GM23338 (cell line): ENCODE measurements around the gene CRHR1. TPM values are rescaled to one million over a fixed set of nuclear protein-coding genes. Genes with fewer than 3 reads are reported as not detected.

ENCODE experiments used
- ATAC-seq: fragments of 200-7000 bp; cut with Tn5 transposase; 3 replicates; pipeline ENCODE4 v1.9.1; 2020
- DNase-seq: peaks from one replicate; pipeline ENCODE4 v3.0.0-alpha.2; 2015; ENCODE audit warnings: low spot score
- H2AFZ ChIP-seq: fragments of 200-600 bp; sonication (generic); 2 replicates; pipeline ENCODE4 v1.8.0; 2016; ENCODE audit warnings: antibody characterized with exemption, mild to moderate bottlenecking, moderate library complexity
- H3F3A ChIP-seq: fragments of 200-600 bp; sonication (generic); replicated peaks from 2 replicates; pipeline ENCODE4 v1.8.0; 2017; ENCODE audit warnings: antibody characterized with exemption, mixed run types, low read depth
- H3K27ac ChIP-seq: fragments of 200-600 bp; sonication (generic); 2 replicates; pipeline ENCODE4 v1.6.1; 2016; ENCODE audit warnings: low read depth
- H3K27me3 ChIP-seq: fragments of 200-600 bp; sonication (generic); 2 replicates; pipeline ENCODE4 v1.8.0; 2016; ENCODE audit warnings: mild to moderate bottlenecking, mixed run types, moderate library complexity; ENCODE audit not compliant: insufficient read depth
- H3K36me3 ChIP-seq: fragments of 200-600 bp; sonication (generic); 2 replicates; pipeline ENCODE4 v1.8.0; 2016; ENCODE audit warnings: mild to moderate bottlenecking; ENCODE audit not compliant: insufficient read depth
- H3K4me1 ChIP-seq: fragments of 200-600 bp; sonication (generic); 2 replicates; pipeline ENCODE4 v1.8.0; 2016; ENCODE audit warnings: mild to moderate bottlenecking, moderate library complexity; ENCODE audit not compliant: insufficient read depth
- H3K4me2 ChIP-seq: fragments of 200-600 bp; sonication (generic); 2 replicates; pipeline ENCODE4 v1.7.1; 2017; ENCODE audit warnings: mixed run types
- H3K4me3 ChIP-seq: fragments of 200-600 bp; sonication (generic); 2 replicates; pipeline ENCODE4 v1.6.1; 2016; ENCODE audit warnings: mixed run types
- H3K79me2 ChIP-seq: fragments of 200-600 bp; sonication (generic); replicated peaks from 2 replicates; pipeline ENCODE4 v1.8.0; 2017; ENCODE audit warnings: mild to moderate bottlenecking; ENCODE audit not compliant: insufficient read depth
- H3K9me2 ChIP-seq: fragments of 200-600 bp; sonication (generic); 2 replicates; pipeline ENCODE4 v1.8.0; 2017; ENCODE audit not compliant: insufficient read depth
- H4K20me1 ChIP-seq: fragments of 200-600 bp; sonication (generic); replicated peaks from 2 replicates; pipeline ENCODE4 v1.8.0; 2017; ENCODE audit warnings: mild to moderate bottlenecking; ENCODE audit not compliant: insufficient read depth
- H3K27ac Mint-ChIP-seq: 2 replicates; pipeline ENCODE4 v1.8.0; 2020; ENCODE audit warnings: inconsistent platforms, mild to moderate bottlenecking, moderate library complexity, mixed read lengths
- H3K27me3 Mint-ChIP-seq: 3 replicates; pipeline ENCODE4 v1.8.0; 2022; ENCODE audit warnings: low read depth, mild to moderate bottlenecking, moderate library complexity, mixed read lengths, inconsistent platforms; ENCODE audit not compliant: insufficient read depth, poor library complexity
- H3K36me3 Mint-ChIP-seq: 3 replicates; pipeline ENCODE4 v1.8.0; 2021; ENCODE audit warnings: low read depth, mild to moderate bottlenecking, inconsistent platforms, moderate library complexity, mixed read lengths
- H3K4me1 Mint-ChIP-seq: 3 replicates; pipeline ENCODE4 v1.8.0; 2020; ENCODE audit warnings: mild to moderate bottlenecking, inconsistent platforms, mixed read lengths
- H3K4me3 Mint-ChIP-seq: 3 replicates; pipeline ENCODE4 v1.8.0; 2021; ENCODE audit warnings: moderate library complexity, mild to moderate bottlenecking, inconsistent platforms, mixed read lengths
- H3K9me3 Mint-ChIP-seq: 3 replicates; pipeline ENCODE4 v1.8.0; 2020; ENCODE audit warnings: moderate library complexity, mild to moderate bottlenecking, inconsistent platforms, mixed read lengths
- CREB1 ChIP-seq: fragments of 250-450 bp; sonication (Bioruptor Pico); IDR thresholded peaks from 2 replicates; pipeline ENCODE4 v1.5.0; 2020; ENCODE audit warnings: low read depth, mild to moderate bottlenecking, moderate library complexity
- ETS1 ChIP-seq: IDR thresholded peaks from 2 replicates; pipeline ENCODE4 v1.6.1; 2016; ENCODE audit warnings: antibody characterized with exemption
- EZH2 ChIP-seq: fragments of 200-600 bp; sonication (generic); IDR thresholded peaks from one replicate; pipeline ENCODE4 v1.8.0; 2017; ENCODE audit warnings: antibody characterized with exemption, mild to moderate bottlenecking, low read depth; ENCODE audit not compliant: unreplicated experiment
- JUNB ChIP-seq: IDR thresholded peaks from one replicate; pipeline ENCODE4 v1.6.1; 2016; ENCODE audit warnings: antibody characterized with exemption; ENCODE audit not compliant: unreplicated experiment
- NANOG ChIP-seq: IDR thresholded peaks from 2 replicates; pipeline ENCODE4 v1.6.1; 2016; ENCODE audit warnings: antibody characterized with exemption, borderline replicate concordance
- REST ChIP-seq: IDR thresholded peaks from one replicate; pipeline ENCODE4 v1.6.1; 2018; ENCODE audit warnings: antibody characterized with exemption; ENCODE audit not compliant: unreplicated experiment
- STAT1 ChIP-seq: IDR thresholded peaks from one replicate; pipeline ENCODE4 v1.6.1; 2016; ENCODE audit warnings: antibody characterized with exemption; ENCODE audit not compliant: unreplicated experiment
- polyA plus RNA-seq: library from polyadenylated mRNA; unstranded; fragments of >200 nt; fragmentation: Nextera tagmentation; extraction: Ambion mirVana; gene quantifications from 2 replicates; pipeline ENCODE4 v1.2.1, GENCODE V29; 2016
- total RNA-seq: library from RNA; depleted of rRNA; stranded (reverse); fragments of >200 nt; shearing (Covaris generic); gene quantifications from 2 replicates; pipeline ENCODE4 v1.2.3, GENCODE V29; 2014
- TF ChIP-seq, protein P1 (sequence below), 2 experiments: fragments of 200-600 bp in 1 of 2; sonication (generic) in 1 of 2; conservative IDR thresholded peaks; 2 replicates each; pipeline versions ENCODE4 v1.5.1 to v1.6.1; 2016 to 2017; ENCODE audit warnings: antibody characterized with exemption in 2 of 2, low read depth in 2 of 2, mild to moderate bottlenecking in 2 of 2, moderate library complexity in 1 of 2

CRHR1 gene
- total and polyA plus RNA-seq, 2 experiments from 2014 or later = 0.19 to 0.76 TPM

DNA sequence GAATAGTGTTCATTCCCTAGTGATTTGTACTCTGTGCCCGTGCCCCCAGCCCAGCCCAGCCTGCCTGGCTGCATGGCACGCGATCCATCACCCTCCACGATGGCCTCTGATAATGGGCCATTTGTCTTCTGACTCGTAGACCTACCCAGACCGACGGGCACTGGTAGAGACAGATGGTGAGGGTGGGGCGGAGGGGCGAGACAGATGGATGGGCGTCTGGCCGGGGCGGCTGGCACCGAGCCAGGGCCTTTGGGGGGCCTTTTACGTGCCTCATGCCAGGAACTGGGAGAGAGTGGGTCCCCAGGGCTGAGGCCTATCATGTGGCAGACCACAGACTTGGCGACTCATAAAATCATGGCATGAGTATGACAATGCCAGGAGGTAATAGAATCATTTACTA lies 25.4 kb downstream of the CRHR1 start:
- Mint-ChIP-seq H3K27ac (no peak overlapping the region), H3K27me3 (peaks cover 16% of the 10 kb centered on the region), H3K9me3 (no peaks in the 10 kb centered on the region), H3K4me1 (peaks cover 10% of the 10 kb centered on the region), H3K4me3 (no peak overlapping the region), H3K36me3 (no peaks in the 10 kb centered on the region)
- ATAC-seq (no peak), DNase-seq (no peak)
- H3K36me3 ChIP-seq = no peaks in the 10 kb centered on the region
- no peaks in the 10 kb centered on the region for H4K20me1 ChIP-seq
- no peaks in the 10 kb centered on the region for H3K9me2 ChIP-seq
- no peak for TF ChIP-seq STAT1
- TF ChIP-seq NANOG = no peak
- TF ChIP-seq REST = no peak
- no peaks in the 10 kb centered on the region for H3K4me1 ChIP-seq
- no peaks in the 10 kb centered on the region for H3K79me2 ChIP-seq
- no peak overlapping the region for H3K27ac ChIP-seq
- no peaks in the 10 kb centered on the region for H3K27me3 ChIP-seq
- no peak overlapping the region for H3K4me2 ChIP-seq
- H3F3A ChIP-seq = no peaks in the 10 kb centered on the region
- H2AFZ ChIP-seq = no peak overlapping the region
- H3K4me3 ChIP-seq = no peak overlapping the region

GRCh38 chr17:45812102-45812501 lies 28.0 kb downstream of the CRHR1 start:
- no peaks in the 10 kb centered on the region for H3K4me1 ChIP-seq
- H3K27me3 ChIP-seq = no peaks in the 10 kb centered on the region
- Mint-ChIP-seq H3K27me3 (peaks cover 21% of the 10 kb centered on the region), H3K4me1 (peaks cover 10% of the 10 kb centered on the region), H3K4me3 (no peak overlapping the region), H3K27ac (no peak overlapping the region), H3K9me3 (no peaks in the 10 kb centered on the region), H3K36me3 (no peaks in the 10 kb centered on the region)
- no peak overlapping the region for H3K4me3 ChIP-seq
- H2AFZ ChIP-seq = no peak overlapping the region
- peak; percentile 68 for DNase-seq
- H3K79me2 ChIP-seq = no peaks in the 10 kb centered on the region
- H3K27ac ChIP-seq = no peak overlapping the region
- peak; percentile 38 for ATAC-seq
- H3K9me2 ChIP-seq = no peaks in the 10 kb centered on the region
- no peaks in the 10 kb centered on the region for H3F3A ChIP-seq
- H3K4me2 ChIP-seq = no peak overlapping the region
- H4K20me1 ChIP-seq = no peaks in the 10 kb centered on the region
- TF ChIP-seq, protein P1, sequence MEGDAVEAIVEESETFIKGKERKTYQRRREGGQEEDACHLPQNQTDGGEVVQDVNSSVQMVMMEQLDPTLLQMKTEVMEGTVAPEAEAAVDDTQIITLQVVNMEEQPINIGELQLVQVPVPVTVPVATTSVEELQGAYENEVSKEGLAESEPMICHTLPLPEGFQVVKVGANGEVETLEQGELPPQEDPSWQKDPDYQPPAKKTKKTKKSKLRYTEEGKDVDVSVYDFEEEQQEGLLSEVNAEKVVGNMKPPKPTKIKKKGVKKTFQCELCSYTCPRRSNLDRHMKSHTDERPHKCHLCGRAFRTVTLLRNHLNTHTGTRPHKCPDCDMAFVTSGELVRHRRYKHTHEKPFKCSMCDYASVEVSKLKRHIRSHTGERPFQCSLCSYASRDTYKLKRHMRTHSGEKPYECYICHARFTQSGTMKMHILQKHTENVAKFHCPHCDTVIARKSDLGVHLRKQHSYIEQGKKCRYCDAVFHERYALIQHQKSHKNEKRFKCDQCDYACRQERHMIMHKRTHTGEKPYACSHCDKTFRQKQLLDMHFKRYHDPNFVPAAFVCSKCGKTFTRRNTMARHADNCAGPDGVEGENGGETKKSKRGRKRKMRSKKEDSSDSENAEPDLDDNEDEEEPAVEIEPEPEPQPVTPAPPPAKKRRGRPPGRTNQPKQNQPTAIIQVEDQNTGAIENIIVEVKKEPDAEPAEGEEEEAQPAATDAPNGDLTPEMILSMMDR (conservative IDR thresholded peaks at IDR 0.05; ENCODE audit: low read depth in 2 of 2) = peak; percentile 48 to 50
- no peak for TF ChIP-seq ETS1
- no peak for TF ChIP-seq CREB1 (CRISPR knock-in tag)
- no peak for TF ChIP-seq REST
- no peak for TF ChIP-seq EZH2
- TF ChIP-seq JUNB = no peak
- TF ChIP-seq STAT1 = no peak
- H3K36me3 ChIP-seq = no peaks in the 10 kb centered on the region
